ENCODE results near the gene BDH1. TPM values are rescaled to one million over a fixed set of nuclear protein-coding genes. Genes with fewer than 3 reads are reported as not detected.

Gene BDH1
- total and polyA plus RNA-seq, 2 experiments from 2014 or later, result 61.8 to 62.9 TPM

- no peak overlapping the region for H3K4me2 ChIP-seq
These were observed 30.1 kb downstream of the BDH1 start for GRCh38 chr3:197525706-197526105.

GRCh38 chr3:197524128-197524527 is 31.6 kb downstream of the BDH1 start:
- 94% methylated on average over 8 of the region's 8 CpGs for WGBS (ENCODE audit: low lambda C conversion rate, missing lambda C conversion rate)
- no peaks in the 10 kb centered on the region for H3K36me3 ChIP-seq (replicated peaks; ENCODE audit: insufficient read depth, low read depth)

More at GRCh38 chr3:197525706-197526105, 30.1 kb downstream of the BDH1 start:
- DNase-seq (ENCODE audit: low spot score), result no peak
- Histone ChIP-seq H3K9me2 (replicated peaks; ENCODE audit: insufficient read depth) (no peaks in the 10 kb centered on the region), H3K4me3 (no peak overlapping the region), H3K27me3 (no peaks in the 10 kb centered on the region), H3K36me3 (replicated peaks; ENCODE audit: insufficient read depth, low read depth) (no peaks in the 10 kb centered on the region), H3K79me2 (no peaks in the 10 kb centered on the region), H3K27ac (no peak overlapping the region), H4K20me1 (ENCODE audit: insufficient read depth, poor library complexity, severe bottlenecking) (no peaks in the 10 kb centered on the region), H2AFZ (no peak overlapping the region), H3K4me1 (ENCODE audit: insufficient read depth) (peaks cover 23% of the 10 kb centered on the region), H3K9me3 (ENCODE audit: low read depth) (no peaks in the 10 kb centered on the region)
- 86% methylated on average over 5 of the region's 5 CpGs for WGBS (ENCODE audit: low lambda C conversion rate, missing lambda C conversion rate)
- TF ChIP-seq, protein P1, sequence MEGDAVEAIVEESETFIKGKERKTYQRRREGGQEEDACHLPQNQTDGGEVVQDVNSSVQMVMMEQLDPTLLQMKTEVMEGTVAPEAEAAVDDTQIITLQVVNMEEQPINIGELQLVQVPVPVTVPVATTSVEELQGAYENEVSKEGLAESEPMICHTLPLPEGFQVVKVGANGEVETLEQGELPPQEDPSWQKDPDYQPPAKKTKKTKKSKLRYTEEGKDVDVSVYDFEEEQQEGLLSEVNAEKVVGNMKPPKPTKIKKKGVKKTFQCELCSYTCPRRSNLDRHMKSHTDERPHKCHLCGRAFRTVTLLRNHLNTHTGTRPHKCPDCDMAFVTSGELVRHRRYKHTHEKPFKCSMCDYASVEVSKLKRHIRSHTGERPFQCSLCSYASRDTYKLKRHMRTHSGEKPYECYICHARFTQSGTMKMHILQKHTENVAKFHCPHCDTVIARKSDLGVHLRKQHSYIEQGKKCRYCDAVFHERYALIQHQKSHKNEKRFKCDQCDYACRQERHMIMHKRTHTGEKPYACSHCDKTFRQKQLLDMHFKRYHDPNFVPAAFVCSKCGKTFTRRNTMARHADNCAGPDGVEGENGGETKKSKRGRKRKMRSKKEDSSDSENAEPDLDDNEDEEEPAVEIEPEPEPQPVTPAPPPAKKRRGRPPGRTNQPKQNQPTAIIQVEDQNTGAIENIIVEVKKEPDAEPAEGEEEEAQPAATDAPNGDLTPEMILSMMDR (IDR thresholded peaks at IDR 0.05; ENCODE audit: poor library complexity), result peak; percentile 15
- TF ChIP-seq EZH2 (IDR thresholded peaks at IDR 0.05; ENCODE audit: borderline replicate concordance) (no peak), EZH2phosphoT487 (IDR thresholded peaks at IDR 0.05; ENCODE audit: low read depth, severe bottlenecking, unreplicated experiment) (no peak)

DNA sequence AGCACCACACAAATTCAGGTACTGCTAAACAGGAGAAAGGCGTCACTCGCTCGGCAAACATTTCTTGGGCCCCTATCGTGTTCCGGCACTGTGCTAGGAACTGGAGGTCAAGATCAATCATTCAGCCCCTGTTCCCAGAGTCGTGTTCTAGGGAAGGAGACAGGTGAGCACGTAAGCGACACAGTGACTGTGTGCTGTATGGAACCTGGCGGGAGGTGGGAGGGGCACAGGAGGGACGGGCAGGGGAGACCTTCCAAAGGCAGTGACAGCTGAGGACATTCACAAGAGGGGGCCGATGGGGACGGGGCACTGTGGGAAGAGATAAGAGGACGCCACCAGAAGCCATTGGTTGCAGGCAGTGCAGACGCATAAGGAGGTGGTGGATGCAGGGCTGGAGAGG is 32.2 kb downstream of the BDH1 start:
- no peaks in the 10 kb centered on the region for H4K20me1 ChIP-seq (ENCODE audit: insufficient read depth, poor library complexity, severe bottlenecking)
- no peaks in the 10 kb centered on the region for H3K9me3 ChIP-seq (ENCODE audit: low read depth)
- no peaks in the 10 kb centered on the region for H3K27me3 ChIP-seq
- H3K27ac ChIP-seq, result peak overlapping the region; percentile 83
- no peak overlapping the region for H3K4me2 ChIP-seq
- 85% methylated on average over 14 of the region's 14 CpGs for WGBS (ENCODE audit: low lambda C conversion rate, missing lambda C conversion rate)
- H2AFZ ChIP-seq, result no peak overlapping the region
- no peak overlapping the region for H3K4me3 ChIP-seq
- DNase-seq (ENCODE audit: low spot score), result no peak
- H3K36me3 ChIP-seq (replicated peaks; ENCODE audit: insufficient read depth, low read depth), result no peaks in the 10 kb centered on the region
- no peaks in the 10 kb centered on the region for H3K9me2 ChIP-seq (replicated peaks; ENCODE audit: insufficient read depth)
- TF ChIP-seq EZH2phosphoT487 (IDR thresholded peaks at IDR 0.05; ENCODE audit: low read depth, severe bottlenecking, unreplicated experiment) (no peak), EZH2 (IDR thresholded peaks at IDR 0.05; ENCODE audit: borderline replicate concordance) (no peak)
- TF ChIP-seq, protein P1 (IDR thresholded peaks at IDR 0.05; ENCODE audit: poor library complexity), result no peak
- H3K79me2 ChIP-seq, result no peaks in the 10 kb centered on the region
- peaks cover 32% of the 10 kb centered on the region for H3K4me1 ChIP-seq (ENCODE audit: insufficient read depth)

More at GRCh38 chr3:197524128-197524527, 31.6 kb downstream of the BDH1 start:
- H4K20me1 ChIP-seq (ENCODE audit: insufficient read depth, poor library complexity, severe bottlenecking), result no peaks in the 10 kb centered on the region
- DNase-seq (ENCODE audit: low spot score), result no peak
- no peaks in the 10 kb centered on the region for H3K9me3 ChIP-seq (ENCODE audit: low read depth)
- H3K9me2 ChIP-seq (replicated peaks; ENCODE audit: insufficient read depth), result no peaks in the 10 kb centered on the region
- TF ChIP-seq EZH2phosphoT487 (IDR thresholded peaks at IDR 0.05; ENCODE audit: low read depth, severe bottlenecking, unreplicated experiment), result no peak
- no peak for TF ChIP-seq EZH2 (IDR thresholded peaks at IDR 0.05; ENCODE audit: borderline replicate concordance)
- TF ChIP-seq, protein P1 (IDR thresholded peaks at IDR 0.05; ENCODE audit: poor library complexity), result no peak
- H3K4me1 ChIP-seq (ENCODE audit: insufficient read depth), result peaks cover 32% of the 10 kb centered on the region
- H3K79me2 ChIP-seq, result no peaks in the 10 kb centered on the region
- no peak overlapping the region for H3K4me2 ChIP-seq
- H3K27ac ChIP-seq, result no peak overlapping the region
- no peaks in the 10 kb centered on the region for H3K27me3 ChIP-seq
- no peak overlapping the region for H2AFZ ChIP-seq
- H3K4me3 ChIP-seq, result no peak overlapping the region

Data from hepatocyte (in vitro differentiated cells).